ENCODE data around the gene DRC1. TPM values are rescaled to one million over a fixed set of nuclear protein-coding genes. Genes with fewer than 3 reads are reported as not detected.

The DRC1 gene
- total and polyA plus RNA-seq, 2 of the 13 experiments (the other 11 are each of a cell fraction or from before 2014, with no cell fraction given), result 0.07 TPM; not detected in 1

GRCh38 chr2:26455037-26455669 lies 53.4 kb downstream of the DRC1 start (continued):
- TF ChIP-seq, protein P1, sequence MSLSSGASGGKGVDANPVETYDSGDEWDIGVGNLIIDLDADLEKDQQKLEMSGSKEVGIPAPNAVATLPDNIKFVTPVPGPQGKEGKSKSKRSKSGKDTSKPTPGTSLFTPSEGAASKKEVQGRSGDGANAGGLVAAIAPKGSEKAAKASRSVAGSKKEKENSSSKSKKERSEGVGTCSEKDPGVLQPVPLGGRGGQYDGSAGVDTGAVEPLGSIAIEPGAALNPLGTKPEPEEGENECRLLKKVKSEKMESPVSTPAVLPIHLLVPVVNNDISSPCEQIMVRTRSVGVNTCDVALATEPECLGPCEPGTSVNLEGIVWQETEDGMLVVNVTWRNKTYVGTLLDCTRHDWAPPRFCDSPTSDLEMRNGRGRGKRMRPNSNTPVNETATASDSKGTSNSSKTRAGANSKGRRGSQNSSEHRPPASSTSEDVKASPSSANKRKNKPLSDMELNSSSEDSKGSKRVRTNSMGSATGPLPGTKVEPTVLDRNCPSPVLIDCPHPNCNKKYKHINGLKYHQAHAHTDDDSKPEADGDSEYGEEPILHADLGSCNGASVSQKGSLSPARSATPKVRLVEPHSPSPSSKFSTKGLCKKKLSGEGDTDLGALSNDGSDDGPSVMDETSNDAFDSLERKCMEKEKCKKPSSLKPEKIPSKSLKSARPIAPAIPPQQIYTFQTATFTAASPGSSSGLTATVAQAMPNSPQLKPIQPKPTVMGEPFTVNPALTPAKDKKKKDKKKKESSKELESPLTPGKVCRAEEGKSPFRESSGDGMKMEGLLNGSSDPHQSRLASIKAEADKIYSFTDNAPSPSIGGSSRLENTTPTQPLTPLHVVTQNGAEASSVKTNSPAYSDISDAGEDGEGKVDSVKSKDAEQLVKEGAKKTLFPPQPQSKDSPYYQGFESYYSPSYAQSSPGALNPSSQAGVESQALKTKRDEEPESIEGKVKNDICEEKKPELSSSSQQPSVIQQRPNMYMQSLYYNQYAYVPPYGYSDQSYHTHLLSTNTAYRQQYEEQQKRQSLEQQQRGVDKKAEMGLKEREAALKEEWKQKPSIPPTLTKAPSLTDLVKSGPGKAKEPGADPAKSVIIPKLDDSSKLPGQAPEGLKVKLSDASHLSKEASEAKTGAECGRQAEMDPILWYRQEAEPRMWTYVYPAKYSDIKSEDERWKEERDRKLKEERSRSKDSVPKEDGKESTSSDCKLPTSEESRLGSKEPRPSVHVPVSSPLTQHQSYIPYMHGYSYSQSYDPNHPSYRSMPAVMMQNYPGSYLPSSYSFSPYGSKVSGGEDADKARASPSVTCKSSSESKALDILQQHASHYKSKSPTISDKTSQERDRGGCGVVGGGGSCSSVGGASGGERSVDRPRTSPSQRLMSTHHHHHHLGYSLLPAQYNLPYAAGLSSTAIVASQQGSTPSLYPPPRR (CRISPR knock-in tag; IDR thresholded peaks at IDR 0.05; ENCODE audit: borderline replicate concordance), result no peak
- 0 out of 2 replicates have a peak, but pooled peaks have one; percentile 5 for TF ChIP-seq ESRRA (CRISPR knock-in tag; IDR thresholded peaks at IDR 0.05; ENCODE audit: low read depth)

- ChIA-PET CTCF (ENCODE audit: low intra/inter-chr PET ratio, low total read pairs) (no interaction called here), POLR2A (interaction anchor here (0.7 to 6.2 kb wide), 7 partner anchors 11 to 1226 kb away, joined by 3 to 52 read pairs (median 3); partner anchors contain the start of genes ADGRF3, HADHA, HADHB and SELENOI)
- no peaks in the 10 kb centered on the region for H3K36me3 ChIP-seq (replicated peaks in 1 of 2; ENCODE audit: control insufficient read depth in 1 of 2, insufficient read depth in 2 of 2, low read length in 2 of 2)
- H3K4me2 ChIP-seq (ENCODE audit: low read depth, low read length), result peak overlapping the region; percentile 95
- peaks cover 43% of the 10 kb centered on the region for H3K4me1 ChIP-seq (ENCODE audit: insufficient read depth, low read length)
- no peaks in the 10 kb centered on the region for H3K9me3 ChIP-seq (ENCODE audit: low read length)
- peak overlapping the region; percentile 69 for H3K9ac ChIP-seq (ENCODE audit: insufficient read depth, low read depth, low read length)
- DNase-seq (ENCODE audit: low spot score) (no peak), FAIRE-seq (no peak), ATAC-seq (peak; percentile 33)
- H3K4me3 ChIP-seq (replicated peaks in 1 of 3; ENCODE audit: insufficient read depth in 1 of 3, low read depth in 2 of 3, low read length in 3 of 3), result peak overlapping the region; percentile 6 to 76 (median 46); a peak in 5 of 6 replicates
- peak overlapping the region; percentile 69 for H3K27ac ChIP-seq (ENCODE audit: extremely low read length, insufficient read depth, low read length)
- H3K79me2 ChIP-seq (ENCODE audit: insufficient read depth, low read length), result no peaks in the 10 kb centered on the region
- H2AFZ ChIP-seq (ENCODE audit: low read length), result no peak overlapping the region
- WGBS (ENCODE audit: low lambda C conversion rate), result 6% methylated on average over 17 of the region's 18 CpGs
- H3K27me3 ChIP-seq (ENCODE audit: control insufficient read depth in 1 of 2, insufficient read depth in 2 of 2, low read length in 2 of 2), result no peaks in the 10 kb centered on the region; a peak in 1 of 5 replicates
- BruUV-seq (replicated peaks), result TSS peak; percentile 86
- in situ Hi-C loops (cut with HindIII; ENCODE audit: extremely low pct_ligation_motif_present, low pct_unique_long_range_greater_than_20kb), result no loop called here
- no peaks in the 10 kb centered on the region for H4K20me1 ChIP-seq (ENCODE audit: insufficient read depth, low read length)
- intact Hi-C loops (cut with micrococcal nuclease; ENCODE audit: unreplicated experiment), result loop anchor here (5.0 kb wide), 2 partner anchors 59 to 124 kb away; no protein-coding TSS in a partner anchor
- TF ChIP-seq SMAD1 (CRISPR knock-in tag; IDR thresholded peaks at IDR 0.05; ENCODE audit: borderline replicate concordance, low read depth) (0 out of 2 replicates have a peak, but pooled peaks have one; percentile 31), ZNF678 (CRISPR knock-in tag; IDR thresholded peaks at IDR 0.05) (no peak), ZIK1 (CRISPR knock-in tag; IDR thresholded peaks at IDR 0.05; ENCODE audit: borderline replicate concordance, low read depth) (no peak), MEIS2 (CRISPR knock-in tag; IDR thresholded peaks at IDR 0.05) (0 out of 2 replicates have a peak, but pooled peaks have one; percentile 45), HNF4A (CRISPR knock-in tag; IDR thresholded peaks at IDR 0.05) (peak; percentile 88), FOSL2 (CRISPR knock-in tag; IDR thresholded peaks at IDR 0.05) (peak; percentile 60; the same call in 1 of the 2 replicates), ZNF44 (CRISPR knock-in tag; IDR thresholded peaks at IDR 0.05) (peak; percentile 26; the same call in 1 of the 2 replicates), ZNF180 (CRISPR knock-in tag; IDR thresholded peaks at IDR 0.05; ENCODE audit: borderline replicate concordance, low read depth) (no peak), ATM (IDR thresholded peaks at IDR 0.05; ENCODE audit: borderline replicate concordance) (no peak), MTA3 (CRISPR knock-in tag; IDR thresholded peaks at IDR 0.05) (no peak), ISL2 (CRISPR knock-in tag; IDR thresholded peaks at IDR 0.05) (no peak), ZNF570 (CRISPR knock-in tag; IDR thresholded peaks at IDR 0.05; ENCODE audit: borderline replicate concordance) (no peak)
- TF ChIP-seq, protein P2, sequence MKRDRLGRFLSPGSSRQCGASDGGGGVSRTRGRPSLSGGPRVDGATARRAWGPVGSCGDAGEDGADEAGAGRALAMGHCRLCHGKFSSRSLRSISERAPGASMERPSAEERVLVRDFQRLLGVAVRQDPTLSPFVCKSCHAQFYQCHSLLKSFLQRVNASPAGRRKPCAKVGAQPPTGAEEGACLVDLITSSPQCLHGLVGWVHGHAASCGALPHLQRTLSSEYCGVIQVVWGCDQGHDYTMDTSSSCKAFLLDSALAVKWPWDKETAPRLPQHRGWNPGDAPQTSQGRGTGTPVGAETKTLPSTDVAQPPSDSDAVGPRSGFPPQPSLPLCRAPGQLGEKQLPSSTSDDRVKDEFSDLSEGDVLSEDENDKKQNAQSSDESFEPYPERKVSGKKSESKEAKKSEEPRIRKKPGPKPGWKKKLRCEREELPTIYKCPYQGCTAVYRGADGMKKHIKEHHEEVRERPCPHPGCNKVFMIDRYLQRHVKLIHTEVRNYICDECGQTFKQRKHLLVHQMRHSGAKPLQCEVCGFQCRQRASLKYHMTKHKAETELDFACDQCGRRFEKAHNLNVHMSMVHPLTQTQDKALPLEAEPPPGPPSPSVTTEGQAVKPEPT (CRISPR knock-in tag; IDR thresholded peaks at IDR 0.05; ENCODE audit: low read depth), result no peak
Measured at GRCh38 chr2:26455670-26456439, 54.1 kb downstream of the DRC1 start.
